Embryonic facial prominence (tissue), 1 donor: Measurements from ENCODE around the gene USP3.

Source experiments
- DNase-seq: peaks from one replicate; pipeline ENCODE4 v3.0.0-alpha.2; 2016; ENCODE audit errors: extremely low spot score

Gene USP3

GRCh38 chr15:63497642-63498467 is 6.5 kb upstream of the USP3 start:
- DNase-seq, result no peak

- DNase-seq, result no peak
Observed at GRCh38 chr15:63499175-63499549, 5.2 kb upstream of the USP3 start.

- no peak for DNase-seq
Observed at GRCh38 chr15:63499611-63500010, 4.8 kb upstream of the USP3 start.

GRCh38 chr15:63500265-63501250 is 3.8 kb upstream of the USP3 start:
- DNase-seq, result no peak

- DNase-seq, result peak; percentile 75
Observed at GRCh38 chr15:63501256-63502089, 2.9 kb upstream of the USP3 start.

- DNase-seq, result no peak
Observed at GRCh38 chr15:63502137-63502766, 2.1 kb upstream of the USP3 start.

GRCh38 chr15:63502843-63503738 is 1.3 kb upstream of the USP3 start:
- DNase-seq, result no peak

- no peak for DNase-seq
Observed at GRCh38 chr15:63503739-63504246, 600 bp upstream of the USP3 start.

- no peak for DNase-seq
Observed at GRCh38 chr15:63504979-63505841, 817 bp downstream of the USP3 start.

- no peak for DNase-seq
Observed at GRCh38 chr15:63505842-63506222, 1.4 kb downstream of the USP3 start.

- no peak for DNase-seq
Observed at GRCh38 chr15:63506537-63507035, 2.2 kb downstream of the USP3 start.

GRCh38 chr15:63507878-63508818 is 3.8 kb downstream of the USP3 start:
- no peak for DNase-seq

- DNase-seq, result no peak
Observed at GRCh38 chr15:63509056-63509954, 4.9 kb downstream of the USP3 start.

GRCh38 chr15:63509955-63510940 is 5.9 kb downstream of the USP3 start:
- no peak for DNase-seq

- DNase-seq, result no peak
Observed at GRCh38 chr15:63512148-63512547, 7.8 kb downstream of the USP3 start.
